Activated CD4-positive, alpha-beta T cell treated with anti-CD3 and anti-CD28 coated beads for 24 hours (primary cell): ENCODE data around the gene LGALS12.

Source experiments
- DNase-seq, 2 donors: peaks; one replicate each; pipeline ENCODE4 v3.0.0-alpha.2; 2020; ENCODE audit warnings: low read depth in 2 of 2

Gene LGALS12

GRCh38 chr11:63505857-63506528, at the start of gene LGALS12:
Gene LGALS12, plus strand, starts transcription at chr11:63506084. Its CDS starts 375 bp downstream, at chr11:63506459.
- DNase-seq, result no peak

- no peak for DNase-seq
Measured at GRCh38 chr11:63459586-63459985, 46.3 kb upstream of the LGALS12 start.

- no peak for DNase-seq
Measured at GRCh38 chr11:63462137-63462536, 43.7 kb upstream of the LGALS12 start.

- no peak for DNase-seq
Measured at GRCh38 chr11:63470311-63470710, 35.6 kb upstream of the LGALS12 start.

GRCh38 chr11:63472372-63472771, 33.5 kb upstream of the LGALS12 start:
- no peak for DNase-seq

DNA sequence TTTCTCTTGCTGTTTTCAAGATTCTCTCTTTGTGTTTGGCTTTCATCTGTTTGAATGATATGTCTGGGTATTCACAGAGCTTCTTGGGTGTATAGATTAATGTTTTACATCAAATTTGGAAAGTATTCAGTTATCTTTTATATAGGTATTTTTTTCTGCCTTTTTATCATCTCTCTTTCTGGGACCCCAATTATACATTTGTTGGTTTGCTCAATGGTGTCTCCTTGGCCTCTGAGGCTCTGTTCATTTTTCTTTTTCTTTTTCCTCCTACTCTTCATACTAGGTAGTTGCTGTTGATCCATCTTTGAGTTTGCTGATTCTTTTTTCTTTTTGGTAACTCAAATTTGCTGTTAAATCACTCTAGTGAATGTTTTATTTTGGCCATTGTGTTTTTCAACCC, 29.3 kb upstream of the LGALS12 start:
- DNase-seq, result no peak

DNA sequence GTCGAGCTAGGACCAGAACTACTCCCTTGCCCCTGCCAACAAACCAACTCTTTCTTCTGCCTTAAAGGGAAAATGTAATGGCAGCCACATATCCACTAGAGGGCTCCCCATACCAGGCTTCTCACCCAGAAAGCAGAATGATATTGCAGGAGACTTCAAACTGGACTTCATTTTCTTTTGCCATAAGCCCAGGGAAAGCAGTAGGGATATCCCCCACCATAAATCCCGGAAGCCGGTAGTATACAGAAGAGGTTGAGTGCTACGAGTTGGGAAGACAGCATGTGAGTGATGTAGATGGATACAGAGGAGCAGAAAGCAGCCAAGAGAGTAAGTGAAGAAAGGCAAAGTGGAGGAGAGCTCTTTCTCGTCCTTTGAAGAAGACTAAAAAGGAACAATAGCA, 27.0 kb upstream of the LGALS12 start:
- DNase-seq, result peak; percentile 8 to 20

GRCh38 chr11:63480039-63480438, 25.8 kb upstream of the LGALS12 start:
- DNase-seq, result no peak

- no peak for DNase-seq
Measured at GRCh38 chr11:63485777-63486176, 20.1 kb upstream of the LGALS12 start.

DNA sequence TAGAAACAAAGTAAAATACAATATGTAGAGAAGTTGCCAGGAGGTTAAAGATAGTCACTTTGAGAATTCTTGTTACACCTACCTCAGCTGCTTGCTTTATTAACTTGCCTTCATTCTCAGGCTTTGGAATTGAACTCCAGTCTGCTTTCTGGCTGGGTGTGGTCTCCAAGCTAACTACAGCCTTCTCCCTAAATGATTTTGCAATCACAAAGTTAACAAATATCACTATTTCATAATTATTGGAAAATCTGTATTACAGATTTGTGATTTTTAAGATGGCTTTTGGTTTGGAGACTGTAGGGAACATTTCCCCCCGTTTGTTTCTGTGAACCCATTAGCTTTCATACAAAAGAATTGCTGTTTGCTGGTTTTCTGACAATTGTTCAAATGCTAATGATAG, 17.1 kb upstream of the LGALS12 start:
- DNase-seq, result no peak

- no peak for DNase-seq
Measured at GRCh38 chr11:63489879-63490278, 16.0 kb upstream of the LGALS12 start.

DNA sequence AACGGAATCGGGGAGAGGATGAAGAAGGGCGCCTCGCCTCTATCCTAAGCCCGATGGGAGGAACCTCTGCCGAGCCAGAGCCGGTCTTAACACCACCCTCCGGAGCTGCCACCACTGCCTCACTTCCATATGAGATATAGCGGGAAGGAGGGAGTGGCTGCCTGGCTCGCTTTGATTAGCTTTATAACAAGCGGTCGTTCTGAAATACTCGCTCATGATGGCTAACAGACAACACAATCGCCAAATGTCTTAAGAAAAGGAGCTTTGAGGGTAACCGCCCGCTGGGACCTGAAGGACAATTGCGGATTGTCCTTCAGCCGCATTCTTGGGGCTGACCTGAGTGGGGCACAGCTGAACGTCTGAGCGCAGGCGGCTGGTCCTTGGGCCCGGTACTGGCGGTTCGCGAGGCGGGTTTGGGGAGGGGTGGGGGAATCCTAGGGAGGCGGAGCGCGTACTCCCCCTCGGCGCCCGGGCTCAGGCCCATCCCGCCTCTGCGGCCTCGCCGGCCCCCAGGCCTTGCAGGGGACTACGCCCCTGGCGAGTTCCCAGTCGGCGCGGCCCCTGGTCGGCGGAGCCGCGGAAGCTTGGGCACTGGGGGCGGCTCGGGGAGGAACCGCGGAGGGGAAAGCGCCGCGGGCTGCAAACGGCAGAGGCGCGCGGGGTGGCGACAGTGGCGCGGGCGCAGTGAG, 15.2 kb upstream of the LGALS12 start, which contains the start of gene PLAAT5:
Gene PLAAT5, minus strand, starts transcription at position 617 of the 689 bp plus-strand sequence. Its CDS starts 133 bp downstream, at position 484.
- peak in 1 of 2 donors; percentile 10 for DNase-seq

- DNase-seq, result no peak
Measured at GRCh38 chr11:63491240-63491587, 14.7 kb upstream of the LGALS12 start.

GRCh38 chr11:63491636-63492372, 14.1 kb upstream of the LGALS12 start:
- no peak for DNase-seq

GRCh38 chr11:63492441-63492840, 13.4 kb upstream of the LGALS12 start:
- DNase-seq, result no peak

DNA sequence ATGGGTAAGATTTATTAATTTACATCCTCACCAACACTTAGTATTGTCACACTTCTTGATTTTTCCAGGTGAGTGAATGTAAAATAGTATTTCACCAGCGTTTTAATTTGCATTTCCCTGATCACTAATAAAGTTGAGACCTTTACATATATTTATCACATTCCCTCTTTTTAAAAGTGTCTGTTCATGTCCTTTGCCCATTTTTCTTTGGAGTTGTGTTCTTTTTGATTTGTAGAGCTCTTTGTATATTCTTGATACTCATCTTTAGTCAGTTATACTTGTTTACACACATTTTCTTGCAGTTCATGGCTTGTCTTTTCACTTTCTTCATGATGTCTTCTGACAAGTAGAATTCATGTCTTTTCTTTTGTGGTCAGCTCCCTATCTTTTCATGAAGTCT, 12.8 kb upstream of the LGALS12 start:
- no peak for DNase-seq

DNA sequence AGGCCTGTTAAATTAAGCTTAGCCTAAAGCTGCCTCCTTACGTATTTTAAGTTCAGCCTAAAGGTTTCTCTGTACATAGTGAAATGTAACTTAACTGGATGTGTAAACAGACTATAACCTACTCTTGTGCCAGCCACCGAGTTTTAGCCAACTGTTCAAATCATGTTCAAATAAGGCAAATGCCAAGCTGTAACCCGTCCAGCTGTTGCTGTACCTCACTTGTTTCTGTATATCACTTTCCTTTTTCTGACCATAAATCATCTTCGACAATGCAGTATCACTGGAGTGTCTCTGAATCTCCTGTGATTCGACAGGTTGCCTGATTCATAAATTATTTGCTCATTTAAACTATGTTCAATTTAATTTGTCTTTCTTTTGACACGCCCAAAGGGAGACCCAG, 10.9 kb upstream of the LGALS12 start:
- no peak for DNase-seq

GRCh38 chr11:63499874-63500273, 6.0 kb upstream of the LGALS12 start:
- DNase-seq, result no peak

GRCh38 chr11:63501236-63501635, 4.6 kb upstream of the LGALS12 start:
- no peak for DNase-seq

- DNase-seq, result no peak
Measured at GRCh38 chr11:63502252-63502820, 3.5 kb upstream of the LGALS12 start.

DNA sequence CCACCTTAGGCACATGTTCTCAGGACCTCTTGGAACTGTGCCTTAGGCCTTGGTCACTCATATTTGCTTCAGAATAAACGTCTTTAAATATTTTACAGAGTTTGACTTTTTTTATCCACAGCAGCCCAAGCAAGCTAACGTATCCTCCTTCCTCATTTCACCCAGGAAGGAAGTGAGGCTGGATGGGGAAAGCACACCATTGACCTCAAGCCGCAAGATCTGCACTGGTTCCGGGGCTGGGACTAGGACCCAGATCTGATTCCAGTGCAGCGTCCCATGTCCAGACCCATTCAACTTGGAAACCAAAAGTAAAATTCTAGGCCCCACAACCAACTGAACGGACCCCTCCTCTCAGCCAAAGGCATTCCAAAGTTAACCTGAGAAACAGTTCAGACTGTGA, 2.4 kb upstream of the LGALS12 start:
- DNase-seq, result no peak

DNA sequence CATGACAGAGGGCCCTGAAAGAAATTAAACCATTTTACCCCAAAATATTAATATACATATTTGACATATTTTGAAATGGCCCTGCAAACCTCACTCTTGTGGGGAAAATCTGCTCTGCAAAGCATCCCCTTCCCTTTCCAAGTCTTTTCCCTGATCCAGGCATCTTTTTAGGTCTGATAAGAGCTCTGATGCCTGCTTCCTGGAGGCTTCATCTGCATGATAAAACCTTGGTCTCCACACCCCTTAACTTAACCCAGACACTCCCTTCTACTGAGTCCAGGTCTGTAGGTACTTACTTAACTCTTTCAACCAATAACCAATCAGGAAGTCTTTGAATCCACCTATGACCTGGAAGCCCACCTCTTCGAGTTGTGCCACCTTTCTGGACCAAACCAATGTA, 1.8 kb upstream of the LGALS12 start:
- no peak for DNase-seq
